HG03064 (cell line): ENCODE measurements around the gene PDHX.

Experiments
- ATAC-seq: cut with Tn5 transposase; IDR thresholded peaks from one replicate; pipeline ENCODE4 v1.9.1; 2021; ENCODE audit warnings: low read depth; ENCODE audit not compliant: unreplicated experiment

The PDHX gene

DNA sequence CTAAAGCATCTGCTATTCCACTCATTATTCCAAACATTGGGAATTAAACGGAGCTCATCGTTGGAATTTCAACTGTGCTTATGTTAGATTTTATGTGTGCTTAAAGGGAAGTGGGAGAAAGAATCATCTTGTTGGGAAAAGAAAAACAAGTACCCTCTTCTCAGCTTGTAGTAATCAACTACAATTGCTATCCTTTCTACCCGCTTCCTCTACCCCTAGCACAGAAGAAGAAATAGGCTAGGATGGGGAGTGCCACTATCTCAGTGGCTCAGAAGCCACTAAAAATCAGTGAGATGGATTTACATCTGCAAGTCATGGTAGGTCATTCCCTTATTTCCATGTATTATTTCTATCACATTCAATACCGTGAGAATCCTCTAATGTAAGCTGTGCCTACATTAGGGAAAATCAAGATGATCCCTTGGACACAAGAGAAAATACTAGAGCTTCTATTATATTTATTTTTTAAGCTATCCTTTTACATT lies 124.7 kb downstream of the PDHX start:
- ATAC-seq: no peak

DNA sequence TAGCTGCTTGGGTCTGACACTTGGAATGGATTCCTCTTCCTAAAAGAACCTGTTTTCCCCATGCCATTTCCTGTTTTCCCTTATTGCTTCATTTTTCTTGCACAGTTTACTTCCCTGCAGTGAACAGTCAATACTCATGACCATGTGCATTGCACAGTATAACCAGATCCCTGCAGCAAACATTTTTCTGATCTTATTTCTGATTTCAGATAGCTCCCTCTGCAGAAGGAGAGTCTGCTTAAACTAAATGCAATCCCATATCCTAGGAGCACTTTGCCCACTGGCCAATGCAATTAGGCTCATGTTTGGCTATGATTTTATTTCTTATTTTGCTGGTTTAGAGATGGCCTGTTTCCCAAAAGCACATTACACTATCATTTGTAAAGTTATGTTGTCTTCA lies 125.8 kb downstream of the PDHX start:
- ATAC-seq: no peak

DNA sequence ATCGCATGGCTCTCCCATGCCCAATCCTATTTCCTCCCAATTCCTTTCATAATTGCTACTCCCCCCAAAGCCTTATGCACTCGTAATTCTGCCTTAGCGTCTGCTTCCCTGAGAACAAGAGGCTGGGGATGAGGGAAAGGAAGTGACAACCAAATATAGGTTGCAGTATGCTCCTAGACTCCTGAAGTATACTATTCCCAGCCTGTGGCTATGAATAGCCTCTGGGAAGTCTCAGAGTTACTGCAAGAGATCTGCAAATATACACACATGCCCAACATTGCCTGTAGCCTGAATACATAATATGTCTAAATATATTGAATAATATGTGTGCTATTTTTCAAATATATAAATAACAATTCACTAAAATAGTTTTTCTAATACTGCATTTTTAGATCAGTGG lies 126.5 kb downstream of the PDHX start:
- no peak for ATAC-seq

DNA sequence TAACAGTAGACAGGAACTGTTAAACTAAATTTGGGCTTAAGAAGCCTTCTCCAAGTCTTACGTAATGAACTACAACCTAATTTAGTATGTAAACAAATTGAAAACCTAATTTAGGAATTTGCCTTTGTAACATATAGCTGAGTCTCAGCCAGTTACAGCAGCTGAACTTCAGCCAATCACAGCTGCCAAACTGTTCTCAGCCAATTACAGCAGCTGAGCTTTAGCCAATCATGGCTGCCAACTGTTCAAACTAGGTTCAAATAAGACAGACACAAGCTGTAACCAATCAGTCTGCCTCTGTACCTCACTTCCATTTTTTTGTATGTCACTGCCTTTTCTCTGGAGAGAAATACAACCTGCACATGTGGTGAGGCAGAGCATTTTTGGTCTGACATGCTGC lies 127.5 kb downstream of the PDHX start:
- ATAC-seq: no peak

DNA sequence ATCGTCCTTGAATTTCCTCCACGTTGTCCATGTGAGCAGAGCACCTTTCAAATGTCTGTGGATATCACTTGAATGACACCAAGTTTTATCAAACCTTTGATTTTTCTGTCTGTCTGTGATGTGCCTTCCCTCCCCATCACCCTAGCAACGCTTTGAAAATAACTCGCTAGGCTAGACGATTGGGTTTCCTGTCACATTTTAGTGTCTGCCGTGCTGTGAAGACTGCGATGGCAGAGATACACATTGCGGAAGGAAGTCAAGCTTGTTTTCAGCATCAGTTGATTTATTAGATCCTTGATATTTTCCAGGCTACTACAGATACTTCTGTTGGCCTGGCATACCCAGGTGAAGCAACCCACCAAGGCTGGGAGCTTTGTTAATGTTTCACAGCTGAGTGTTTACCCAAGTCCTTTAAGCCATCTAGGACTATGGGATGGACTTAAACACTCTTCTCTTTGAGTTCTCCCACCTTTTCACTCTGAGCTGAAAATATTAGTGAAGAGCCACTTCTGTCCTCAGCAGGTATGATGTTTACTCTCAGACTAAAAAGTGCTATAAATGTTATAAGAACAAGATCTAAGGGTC lies 128.9 kb downstream of the PDHX start:
- no peak for ATAC-seq
